HL-60 (cell line): ENCODE data around the gene HERC2.
"Not testable (repeated sequence)": the region's sequence is repeated elsewhere in the genome, so short reads cannot be mapped to it uniquely, and the experiment has no call there.

Experiments used
- DNase-seq, 2 experiments: peaks; one replicate each; pipeline ENCODE4 v3.0.0-alpha.2; 2010 to 2020; ENCODE audit warnings: low read depth in 1 of 2, low spot score in 1 of 2
- H3K27ac ChIP-seq: fragments of 250-450 bp; sonication (Bioruptor Pico); replicated peaks from 2 replicates; pipeline ENCODE4 v1.5.1; 2020; ENCODE audit warnings: mild to moderate bottlenecking, moderate library complexity
- H3K27me3 ChIP-seq: fragments of 250-450 bp; sonication (Bioruptor Pico); 2 replicates; pipeline ENCODE4 v1.5.1; 2021; ENCODE audit warnings: mild to moderate bottlenecking, moderate library complexity; ENCODE audit not compliant: insufficient read depth, poor library complexity, severe bottlenecking
- H3K4me3 ChIP-seq: replicated peaks from 2 replicates; pipeline ENCODE4 v1.5.1; 2011; ENCODE audit warnings: mild to moderate bottlenecking, control low read depth, low read length; ENCODE audit not compliant: insufficient read depth
- CTCF ChIP-seq: IDR thresholded peaks from one replicate; pipeline ENCODE4 v1.5.1; 2011; ENCODE audit warnings: low read length, control low read depth, inconsistent platforms; ENCODE audit not compliant: insufficient read depth
- GABPA ChIP-seq: IDR thresholded peaks from 2 replicates; pipeline ENCODE4 v1.6.1; 2012; ENCODE audit warnings: low read depth
- POLR2AphosphoS5 ChIP-seq: IDR thresholded peaks from 2 replicates; pipeline ENCODE4 v1.6.1; 2012; ENCODE audit warnings: low read depth
- SPI1 ChIP-seq: IDR thresholded peaks from 2 replicates; pipeline ENCODE4 v1.6.1; 2012; ENCODE audit warnings: low read depth, mild to moderate bottlenecking, borderline replicate concordance
- TF ChIP-seq, protein P1 (sequence below): IDR thresholded peaks from 2 replicates; pipeline ENCODE4 v1.6.1; 2012; ENCODE audit warnings: low read depth; ENCODE audit not compliant: insufficient replicate concordance

Gene HERC2

DNA sequence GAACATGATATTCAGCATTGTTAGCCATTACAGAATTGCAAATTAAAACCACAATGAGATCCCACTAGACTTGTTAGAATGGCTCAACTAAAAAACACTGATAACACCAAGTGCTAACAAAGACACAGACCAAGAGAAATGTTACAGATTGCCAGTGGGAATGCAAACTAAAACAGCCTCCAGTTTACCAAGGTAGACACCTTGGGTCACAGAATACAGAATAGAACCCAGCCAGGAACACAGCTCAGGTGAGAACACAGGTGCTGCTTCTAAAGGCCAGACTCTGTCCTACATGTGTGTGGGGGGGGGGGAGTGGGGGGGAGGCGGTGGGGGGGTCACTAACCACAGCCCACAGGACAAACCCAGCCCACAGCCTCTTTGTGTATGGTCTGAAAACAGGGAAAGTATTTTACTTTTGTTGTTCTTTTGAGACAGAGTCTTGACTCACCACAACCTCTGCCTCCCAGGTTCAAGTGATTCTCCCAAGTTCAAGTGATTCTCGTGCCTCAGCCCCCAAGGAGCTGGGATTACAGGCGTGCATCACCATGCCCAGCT is 26.9 kb downstream of the HERC2 start:
- DNase-seq, H3K4me3 ChIP-seq, H3K27me3 ChIP-seq, H3K27ac ChIP-seq: not testable (repeated sequence)

DNA sequence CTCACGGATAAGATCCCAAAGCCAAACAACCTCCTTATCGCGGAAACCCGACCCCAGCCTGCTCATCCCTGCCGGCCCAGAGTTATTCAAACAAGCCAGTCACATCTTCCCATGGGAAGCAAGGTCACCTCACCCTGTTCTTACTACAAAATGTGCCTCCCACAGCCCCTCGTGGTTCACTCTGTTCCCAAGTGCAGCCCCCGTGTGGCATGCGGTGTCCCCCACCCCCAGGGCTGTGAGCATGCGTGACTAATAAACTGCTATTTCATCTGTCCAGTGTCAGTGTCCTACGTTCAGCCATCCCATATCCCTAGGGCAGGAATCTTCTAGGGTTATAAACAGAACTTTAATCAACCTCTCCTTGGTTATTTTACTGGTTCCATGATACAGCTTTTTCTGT is 27.4 kb downstream of the HERC2 start:
- not testable (repeated sequence) for H3K27ac ChIP-seq, H3K4me3 ChIP-seq, DNase-seq, H3K27me3 ChIP-seq

DNA sequence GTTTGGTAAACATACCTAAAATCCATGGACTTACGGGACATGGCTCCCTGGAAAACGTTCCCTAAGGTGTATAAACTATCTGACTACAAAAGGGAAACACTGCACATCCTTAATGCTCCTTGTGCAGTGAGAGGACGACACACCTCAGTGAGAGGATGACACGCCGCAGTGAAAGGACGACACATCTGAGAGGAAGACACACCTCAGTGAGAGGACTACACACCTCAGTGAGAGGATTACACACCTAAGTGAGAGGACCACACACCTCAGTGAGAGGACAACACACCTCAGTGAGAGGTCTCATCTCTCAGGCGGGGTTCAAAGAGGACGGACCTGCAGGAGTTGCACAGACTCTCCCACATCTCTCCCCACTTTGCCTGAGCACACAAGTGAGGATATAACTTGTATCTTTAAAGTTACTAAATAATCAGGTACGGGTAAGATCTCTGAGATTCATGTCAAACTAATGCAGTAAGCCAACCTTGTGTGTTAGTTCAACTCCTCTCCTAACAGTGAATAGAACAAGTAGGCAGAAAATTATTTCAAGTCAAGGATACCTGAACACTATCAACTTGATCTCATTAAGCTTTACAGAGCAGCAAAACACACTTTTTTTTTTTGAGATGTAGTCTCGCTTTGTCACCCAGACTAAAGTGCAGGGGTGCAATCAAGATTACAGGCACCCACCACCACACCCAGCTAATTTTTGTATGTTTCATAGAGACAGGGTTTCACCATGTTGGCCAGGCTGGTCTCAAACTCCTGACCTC is 32.1 kb downstream of the HERC2 start:
- TF ChIP-seq GABPA (no peak), POLR2AphosphoS5 (no peak), SPI1 (no peak), CTCF (no peak)
- TF ChIP-seq, protein P1, sequence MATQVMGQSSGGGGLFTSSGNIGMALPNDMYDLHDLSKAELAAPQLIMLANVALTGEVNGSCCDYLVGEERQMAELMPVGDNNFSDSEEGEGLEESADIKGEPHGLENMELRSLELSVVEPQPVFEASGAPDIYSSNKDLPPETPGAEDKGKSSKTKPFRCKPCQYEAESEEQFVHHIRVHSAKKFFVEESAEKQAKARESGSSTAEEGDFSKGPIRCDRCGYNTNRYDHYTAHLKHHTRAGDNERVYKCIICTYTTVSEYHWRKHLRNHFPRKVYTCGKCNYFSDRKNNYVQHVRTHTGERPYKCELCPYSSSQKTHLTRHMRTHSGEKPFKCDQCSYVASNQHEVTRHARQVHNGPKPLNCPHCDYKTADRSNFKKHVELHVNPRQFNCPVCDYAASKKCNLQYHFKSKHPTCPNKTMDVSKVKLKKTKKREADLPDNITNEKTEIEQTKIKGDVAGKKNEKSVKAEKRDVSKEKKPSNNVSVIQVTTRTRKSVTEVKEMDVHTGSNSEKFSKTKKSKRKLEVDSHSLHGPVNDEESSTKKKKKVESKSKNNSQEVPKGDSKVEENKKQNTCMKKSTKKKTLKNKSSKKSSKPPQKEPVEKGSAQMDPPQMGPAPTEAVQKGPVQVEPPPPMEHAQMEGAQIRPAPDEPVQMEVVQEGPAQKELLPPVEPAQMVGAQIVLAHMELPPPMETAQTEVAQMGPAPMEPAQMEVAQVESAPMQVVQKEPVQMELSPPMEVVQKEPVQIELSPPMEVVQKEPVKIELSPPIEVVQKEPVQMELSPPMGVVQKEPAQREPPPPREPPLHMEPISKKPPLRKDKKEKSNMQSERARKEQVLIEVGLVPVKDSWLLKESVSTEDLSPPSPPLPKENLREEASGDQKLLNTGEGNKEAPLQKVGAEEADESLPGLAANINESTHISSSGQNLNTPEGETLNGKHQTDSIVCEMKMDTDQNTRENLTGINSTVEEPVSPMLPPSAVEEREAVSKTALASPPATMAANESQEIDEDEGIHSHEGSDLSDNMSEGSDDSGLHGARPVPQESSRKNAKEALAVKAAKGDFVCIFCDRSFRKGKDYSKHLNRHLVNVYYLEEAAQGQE, result no peak
- no peaks in the 10 kb centered on the region for H3K27me3 ChIP-seq
- no peak for DNase-seq
- no peak overlapping the region for H3K4me3 ChIP-seq
- H3K27ac ChIP-seq, result no peak overlapping the region

GRCh38 chr15:28288830-28289693 is 32.9 kb downstream of the HERC2 start:
- not testable (repeated sequence) for H3K27me3 ChIP-seq, DNase-seq, H3K27ac ChIP-seq, H3K4me3 ChIP-seq

DNA sequence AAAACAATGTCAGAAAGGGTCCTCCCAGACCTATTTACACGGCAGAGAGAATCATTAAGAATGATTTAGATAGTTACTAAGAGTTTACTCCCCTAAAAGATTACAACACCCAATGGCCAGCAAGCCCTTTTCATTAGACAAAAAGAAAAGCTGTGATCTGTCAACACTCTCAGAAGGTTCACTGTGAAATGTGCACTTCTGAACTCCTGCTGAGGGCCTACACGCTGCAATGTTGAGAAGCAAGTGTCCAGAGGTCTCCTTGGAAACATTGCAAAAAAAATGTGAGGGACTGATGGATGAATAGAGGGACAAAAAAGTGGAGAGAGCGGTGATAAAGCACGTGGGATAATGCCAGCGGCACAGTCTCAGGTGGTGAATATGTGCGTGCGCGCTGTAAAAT is 35.3 kb downstream of the HERC2 start:
- not testable (repeated sequence) for H3K27ac ChIP-seq, H3K4me3 ChIP-seq, H3K27me3 ChIP-seq, DNase-seq

- Histone ChIP-seq H3K27me3 (no peaks in the 10 kb centered on the region), H3K27ac (no peak overlapping the region), H3K4me3 (no peak overlapping the region)
- no peak for TF ChIP-seq SPI1
- TF ChIP-seq CTCF, result no peak
- no peak for TF ChIP-seq POLR2AphosphoS5
- TF ChIP-seq, protein P1, result no peak
- TF ChIP-seq GABPA, result no peak
- no peak for DNase-seq
Measured at GRCh38 chr15:28286031-28286430, 35.9 kb downstream of the HERC2 start.
